ENCODE measurements around the gene REC114.

The REC114 gene

DNA sequence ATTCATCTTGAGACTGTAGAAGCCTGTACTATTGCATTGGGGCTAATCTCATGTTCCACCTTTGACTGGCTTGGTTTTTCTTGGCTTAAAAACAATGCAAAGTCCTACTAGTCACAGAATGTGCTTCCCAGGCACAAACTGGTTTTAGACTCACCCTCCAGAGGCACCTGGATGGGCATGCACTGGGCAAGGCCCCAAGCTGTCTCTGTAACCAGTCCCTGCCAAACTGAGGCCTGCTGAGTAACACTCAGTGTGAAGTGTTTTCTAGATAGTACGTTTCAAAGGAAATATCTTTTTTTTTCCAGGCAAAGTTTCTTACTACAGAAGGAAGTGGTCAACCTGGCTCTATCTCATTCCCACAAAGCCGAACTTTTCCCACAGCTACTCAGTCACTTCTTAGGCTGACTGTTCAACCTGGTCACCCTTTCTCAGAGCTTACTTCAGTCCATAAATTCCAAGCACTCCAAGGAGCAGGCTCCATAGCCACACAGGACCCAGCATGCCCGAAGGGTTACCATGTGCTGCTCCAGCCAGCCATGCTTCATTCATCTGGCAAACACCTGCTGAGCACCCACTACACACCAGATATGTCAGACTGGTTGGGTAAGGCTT is 132.8 kb downstream of the REC114 start:
- TF ChIP-seq, protein P1, sequence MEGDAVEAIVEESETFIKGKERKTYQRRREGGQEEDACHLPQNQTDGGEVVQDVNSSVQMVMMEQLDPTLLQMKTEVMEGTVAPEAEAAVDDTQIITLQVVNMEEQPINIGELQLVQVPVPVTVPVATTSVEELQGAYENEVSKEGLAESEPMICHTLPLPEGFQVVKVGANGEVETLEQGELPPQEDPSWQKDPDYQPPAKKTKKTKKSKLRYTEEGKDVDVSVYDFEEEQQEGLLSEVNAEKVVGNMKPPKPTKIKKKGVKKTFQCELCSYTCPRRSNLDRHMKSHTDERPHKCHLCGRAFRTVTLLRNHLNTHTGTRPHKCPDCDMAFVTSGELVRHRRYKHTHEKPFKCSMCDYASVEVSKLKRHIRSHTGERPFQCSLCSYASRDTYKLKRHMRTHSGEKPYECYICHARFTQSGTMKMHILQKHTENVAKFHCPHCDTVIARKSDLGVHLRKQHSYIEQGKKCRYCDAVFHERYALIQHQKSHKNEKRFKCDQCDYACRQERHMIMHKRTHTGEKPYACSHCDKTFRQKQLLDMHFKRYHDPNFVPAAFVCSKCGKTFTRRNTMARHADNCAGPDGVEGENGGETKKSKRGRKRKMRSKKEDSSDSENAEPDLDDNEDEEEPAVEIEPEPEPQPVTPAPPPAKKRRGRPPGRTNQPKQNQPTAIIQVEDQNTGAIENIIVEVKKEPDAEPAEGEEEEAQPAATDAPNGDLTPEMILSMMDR (IDR thresholded peaks at IDR 0.05): no peak

DNA sequence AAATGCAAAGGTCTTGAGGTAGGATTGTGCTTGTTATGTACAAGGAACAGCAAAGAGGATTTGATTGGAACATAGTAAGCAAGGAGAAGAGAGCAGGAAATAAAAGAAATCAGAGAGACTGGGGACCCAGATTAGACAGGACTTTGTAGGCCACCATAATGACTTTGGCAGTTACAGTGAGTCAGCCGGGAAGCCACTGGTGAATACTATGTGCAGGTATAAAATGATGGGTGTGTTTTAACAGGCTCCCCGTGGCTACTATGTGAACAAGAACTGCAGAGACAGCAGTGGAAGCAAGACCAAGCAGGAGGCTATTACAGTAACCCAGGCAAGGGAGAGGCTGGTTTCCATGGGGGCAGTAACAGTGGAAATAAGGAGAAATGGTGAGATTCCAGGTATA is 135.1 kb downstream of the REC114 start:
- TF ChIP-seq, protein P1 (IDR thresholded peaks at IDR 0.05): no peak

DNA sequence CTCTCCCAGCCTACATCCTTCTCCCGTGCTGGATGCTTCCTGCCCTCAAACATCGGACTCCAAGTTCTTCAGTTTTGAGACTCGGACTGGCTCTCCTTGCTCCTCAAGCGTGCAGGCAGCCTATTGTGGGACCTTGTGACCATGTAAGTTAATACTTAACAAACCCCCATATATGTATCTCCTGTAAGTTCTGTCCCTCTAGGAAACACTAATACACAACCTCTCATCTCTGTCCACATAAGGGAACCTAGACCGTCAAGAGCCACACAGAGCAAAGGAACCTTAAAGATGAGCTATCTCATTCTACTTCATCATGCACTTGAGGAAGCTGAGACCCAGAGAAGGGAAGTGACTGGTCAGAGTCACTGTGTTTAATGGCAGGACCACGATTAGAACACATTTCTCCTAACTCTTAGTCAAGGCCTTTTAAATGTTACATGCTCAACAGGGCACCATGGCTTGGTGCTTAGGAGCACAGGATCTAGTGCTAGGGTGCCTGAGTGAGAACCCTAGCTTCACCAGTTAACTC is 140.0 kb downstream of the REC114 start:
- TF ChIP-seq, protein P1 (IDR thresholded peaks at IDR 0.05): no peak

DNA sequence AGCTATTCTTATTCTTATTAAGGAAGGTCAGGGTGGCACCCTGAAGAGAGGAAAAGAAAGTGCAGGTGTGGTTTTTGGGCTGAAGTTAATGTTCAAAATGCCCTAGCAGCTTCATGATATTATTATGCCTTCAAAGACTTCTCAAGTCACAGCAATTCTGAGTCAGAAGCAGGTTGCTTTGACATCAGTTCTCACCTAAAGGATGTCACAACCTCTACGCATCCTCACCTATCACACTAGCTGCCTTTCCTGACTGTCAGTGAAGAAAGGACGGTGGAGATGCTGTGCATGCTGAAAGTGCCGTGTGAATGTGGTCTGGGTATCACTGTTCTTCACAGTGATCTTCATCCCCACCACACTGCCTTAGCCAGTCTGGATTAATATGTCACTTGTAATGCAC is 140.6 kb downstream of the REC114 start:
- TF ChIP-seq, protein P1 (IDR thresholded peaks at IDR 0.05): no peak

DNA sequence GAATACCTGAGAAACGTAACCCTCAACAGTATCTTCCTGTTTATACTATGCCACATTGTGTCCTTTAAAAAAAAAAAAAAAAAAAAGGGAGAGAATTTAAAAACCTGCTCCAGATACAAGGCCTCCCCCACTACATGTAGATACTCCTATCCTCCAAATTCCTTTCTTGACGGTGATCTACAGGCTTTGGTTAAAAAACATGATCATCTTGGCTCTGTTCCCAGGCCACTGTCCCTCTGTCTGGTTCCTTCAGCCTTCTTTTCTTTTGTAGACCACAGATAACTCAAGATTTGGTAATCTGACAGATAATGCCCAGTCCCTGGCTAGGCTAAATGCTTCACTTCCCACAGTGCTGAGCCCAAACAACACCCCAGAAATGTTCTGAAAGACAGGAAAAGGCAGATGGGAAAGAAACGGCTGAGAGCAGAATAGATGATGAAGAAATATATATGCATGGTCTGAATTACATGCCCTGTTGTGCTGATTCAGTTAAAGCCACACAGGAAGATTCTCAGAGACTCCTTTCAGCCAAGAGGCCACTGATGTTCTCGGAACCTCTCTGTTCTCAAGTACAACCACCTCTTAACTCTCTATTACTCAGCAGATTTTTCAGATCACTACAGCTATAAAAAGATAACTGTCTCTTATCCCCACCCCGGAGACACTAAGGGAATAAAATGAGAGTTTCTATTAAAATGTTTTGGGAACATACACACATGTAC is 141.9 kb downstream of the REC114 start:
- TF ChIP-seq, protein P1 (IDR thresholded peaks at IDR 0.05): no peak

DNA sequence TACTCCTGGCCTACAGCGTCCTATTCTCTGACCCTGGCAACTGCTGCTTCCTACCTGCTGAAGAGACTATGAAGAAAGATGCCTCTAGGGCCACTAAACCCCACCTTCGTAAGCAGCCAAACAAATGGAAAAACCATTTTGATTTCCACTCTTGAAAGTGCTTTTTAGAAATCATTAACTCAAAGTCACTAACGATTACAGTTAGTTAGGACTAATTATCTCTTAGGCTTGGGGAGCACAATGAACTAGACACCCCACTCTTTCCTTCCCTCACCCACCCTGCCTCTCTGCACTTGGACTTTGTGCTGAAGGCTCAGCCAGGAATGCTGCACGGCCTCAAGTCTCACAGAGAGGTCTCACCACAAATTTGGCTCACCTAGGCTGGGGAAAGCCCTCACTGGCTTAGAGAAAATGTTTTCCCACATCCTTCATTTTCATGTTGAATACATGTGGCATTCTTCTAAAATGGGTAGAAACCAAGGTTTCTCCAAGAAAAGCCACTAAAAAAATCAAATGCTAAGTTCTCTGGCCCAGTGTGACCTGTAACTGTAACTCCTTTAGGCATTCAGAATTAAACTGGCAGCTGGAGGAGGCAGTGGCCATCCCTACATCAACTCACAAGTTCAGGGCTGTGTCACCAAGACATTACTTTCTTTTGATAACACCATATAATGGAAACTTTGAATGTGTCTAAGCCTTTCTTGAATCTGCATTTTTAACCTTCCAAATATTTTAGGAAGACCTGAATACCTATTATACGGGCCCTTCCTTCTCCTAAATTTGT is 143.1 kb downstream of the REC114 start:
- TF ChIP-seq, protein P1 (IDR thresholded peaks at IDR 0.05): no peak

DNA sequence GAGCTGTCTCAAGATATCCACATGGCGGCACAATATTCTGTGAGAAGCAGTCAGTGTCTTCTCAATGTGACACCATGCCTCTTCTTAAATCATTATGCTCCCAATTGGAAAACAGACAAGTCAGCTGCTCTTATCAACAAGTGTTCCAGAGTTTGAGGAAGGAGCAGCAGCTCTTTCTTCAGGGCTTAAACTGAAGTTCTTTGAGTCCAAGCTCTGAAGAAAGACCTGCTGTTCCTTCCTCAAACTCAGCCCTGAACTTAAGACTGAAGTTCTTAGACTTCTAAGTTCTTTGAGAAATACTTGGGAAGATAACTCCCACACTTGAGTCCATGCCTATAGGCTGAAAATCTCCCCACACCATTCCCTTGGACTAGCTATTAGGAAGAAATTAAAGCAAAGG is 146.8 kb downstream of the REC114 start:
- TF ChIP-seq, protein P1 (IDR thresholded peaks at IDR 0.05): no peak

Data from LNCAP (cell line).